Stomach (tissue), 4 donors: Measurements from ENCODE around the gene HDAC9.

Source experiments
- CTCF ChIP-seq, 7 experiments: fragments of 450-650 bp in 4 of 7; fragments of 200-600 bp in 3 of 7; sonication (generic) in 3 of 7; IDR thresholded peaks; one replicate each; pipeline ENCODE4 v1.5.1; 2016 to 2019; ENCODE audit warnings: antibody characterized with exemption in 7 of 7, control low read depth in 2 of 7, mild to moderate bottlenecking in 1 of 7
- EP300 ChIP-seq: sonication (generic); formaldehyde crosslinking; IDR thresholded peaks from one replicate; pipeline ENCODE4 v1.6.1; 2017; ENCODE audit warnings: antibody characterized with exemption
- POLR2A ChIP-seq, 4 donors: fragments of 450-650 bp; IDR thresholded peaks; one replicate each; pipeline ENCODE4 v1.6.1; 2016; ENCODE audit warnings: antibody characterized with exemption in 4 of 4, control low read depth in 2 of 4, mild to moderate bottlenecking in 1 of 4, moderate library complexity in 1 of 4
- POLR2AphosphoS5 ChIP-seq, 3 donors: sonication (generic); formaldehyde crosslinking; IDR thresholded peaks; one replicate each; pipeline ENCODE4 v1.6.1; 2016; ENCODE audit warnings: antibody characterized with exemption in 3 of 3

GRCh38 chr7:18626717-18627116, 131.2 kb downstream of the HDAC9 start:
- TF ChIP-seq POLR2AphosphoS5 (IDR thresholded peaks at IDR 0.05) (no peak), POLR2A (IDR thresholded peaks at IDR 0.05) (no peak), EP300 (no peak), CTCF (IDR thresholded peaks at IDR 0.05) (no peak)
